Activated CD4-positive, alpha-beta T cell treated with anti-CD3 and anti-CD28 coated beads, Interleukin-2, amount 50 U/mL, for 48 hours (primary cell): Measurements from ENCODE around the gene RNF215.

Experiments
- DNase-seq, 2 experiments: peaks; one replicate each; pipeline ENCODE4 v3.0.0-alpha.2; 2020

The RNF215 gene

DNA sequence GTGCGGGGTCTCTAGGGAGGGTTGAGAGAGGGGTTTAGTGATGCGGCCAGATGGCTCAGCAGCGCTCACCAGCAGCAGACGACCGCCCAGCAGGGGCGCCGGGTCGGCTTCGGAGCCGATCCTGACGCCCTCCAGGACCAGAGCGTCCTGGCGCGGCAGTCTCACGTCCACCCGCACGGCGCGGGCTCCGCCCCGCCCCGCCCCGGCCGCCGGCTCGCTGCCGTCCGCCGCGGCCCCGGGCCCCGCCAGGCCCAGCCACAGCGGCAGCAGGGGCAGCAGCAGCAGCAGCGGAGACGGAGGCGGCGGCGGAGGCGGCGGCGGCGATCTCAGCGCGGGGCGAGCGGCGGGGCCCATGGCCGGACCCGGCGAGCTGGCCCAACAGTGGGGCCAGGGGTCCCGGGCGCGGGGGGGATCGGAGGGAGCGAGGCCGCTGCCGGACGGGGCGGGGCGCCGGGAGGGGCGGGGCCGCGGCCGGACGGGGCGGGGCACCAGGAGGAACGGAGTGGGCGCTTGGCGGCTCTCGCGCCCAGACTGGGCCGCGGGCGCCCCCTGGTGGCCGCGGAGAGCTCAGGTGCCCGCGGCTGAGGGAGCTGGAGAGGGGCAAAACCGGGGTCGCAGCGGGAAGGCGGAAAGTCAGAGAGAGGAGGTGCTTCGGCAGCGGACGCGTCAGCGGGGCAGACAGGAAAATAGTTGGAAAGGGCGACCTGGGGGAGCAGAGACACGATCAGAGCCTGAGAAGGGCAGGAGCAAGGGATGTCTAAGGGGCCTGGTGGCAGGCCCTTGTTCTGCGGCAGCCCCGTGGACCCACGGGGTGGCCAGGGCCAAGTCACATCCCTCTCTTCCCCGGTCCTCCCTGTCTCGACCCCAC lies at the start of gene RNF215:
RNF215 (minus strand) TSS at position 452 of the 868 bp plus-strand sequence; CDS start at position 354, 98 bp downstream.
- DNase-seq, result peak; percentile 78 to 82

- DNase-seq, result no peak
Measured at GRCh38 chr22:30436196-30436595, 49.0 kb upstream of the RNF215 start.

GRCh38 chr22:30435674-30436126 lies 48.5 kb upstream of the RNF215 start:
- peak; percentile 64 to 72 for DNase-seq

DNA sequence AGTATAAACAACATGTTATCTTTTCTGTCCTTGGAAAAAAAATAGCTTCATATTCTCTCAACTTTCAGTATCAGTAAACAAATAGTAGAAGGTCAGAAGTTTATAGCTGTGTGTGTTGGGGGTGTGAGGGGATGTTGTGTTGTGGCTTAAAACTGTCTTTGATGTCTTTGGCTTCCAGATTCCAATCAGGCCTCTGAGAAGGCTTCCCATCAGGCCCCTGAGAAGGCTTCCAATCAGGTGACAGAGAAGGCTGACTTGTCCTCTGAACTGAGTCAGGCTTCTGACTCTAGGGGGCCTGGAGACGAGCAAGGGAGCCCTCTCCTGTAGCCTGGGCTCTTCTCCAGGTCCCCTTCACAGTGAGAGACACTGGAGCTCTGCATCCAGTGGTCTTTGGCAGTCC lies 47.6 kb upstream of the RNF215 start:
- DNase-seq, result no peak

DNA sequence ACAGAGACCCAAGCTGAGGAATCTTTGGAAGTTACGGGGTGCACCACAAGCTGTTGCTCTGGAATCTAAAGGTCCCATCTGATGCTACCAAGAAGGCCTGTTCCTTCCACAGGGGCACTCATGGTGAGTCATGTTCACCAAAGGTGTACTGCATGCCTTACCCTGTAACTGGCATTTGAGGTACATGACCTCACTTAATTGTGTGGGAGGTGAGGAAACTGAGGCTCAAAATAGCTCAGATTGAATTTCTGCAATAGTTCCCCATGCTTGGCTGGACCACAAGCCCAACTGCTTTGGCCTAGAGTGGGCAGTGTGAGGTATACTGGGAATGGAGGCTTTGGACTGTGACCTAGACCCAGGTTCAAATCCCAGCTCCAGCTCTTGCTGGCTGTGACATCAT lies 46.6 kb upstream of the RNF215 start:
- no peak for DNase-seq

DNA sequence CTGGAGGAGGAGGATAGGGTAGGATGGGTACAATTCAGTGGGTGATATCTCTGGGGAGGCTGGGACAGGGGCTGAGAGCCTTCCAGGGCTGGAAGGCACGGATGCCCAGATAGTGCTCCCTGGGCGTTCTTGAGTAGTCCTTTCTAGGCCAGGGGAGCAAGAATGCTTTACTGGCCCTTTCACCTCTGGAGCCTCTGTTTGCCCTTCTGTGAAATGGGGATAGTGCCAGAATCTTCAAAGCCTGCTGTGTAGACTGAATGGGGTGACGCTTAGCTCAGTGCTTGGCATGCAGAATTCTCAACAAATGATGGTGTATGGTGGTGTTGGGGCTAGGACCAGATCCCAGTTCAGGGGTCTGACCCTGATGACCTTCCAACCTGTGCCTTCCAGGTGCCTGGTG lies 46.0 kb upstream of the RNF215 start:
- no peak for DNase-seq

DNA sequence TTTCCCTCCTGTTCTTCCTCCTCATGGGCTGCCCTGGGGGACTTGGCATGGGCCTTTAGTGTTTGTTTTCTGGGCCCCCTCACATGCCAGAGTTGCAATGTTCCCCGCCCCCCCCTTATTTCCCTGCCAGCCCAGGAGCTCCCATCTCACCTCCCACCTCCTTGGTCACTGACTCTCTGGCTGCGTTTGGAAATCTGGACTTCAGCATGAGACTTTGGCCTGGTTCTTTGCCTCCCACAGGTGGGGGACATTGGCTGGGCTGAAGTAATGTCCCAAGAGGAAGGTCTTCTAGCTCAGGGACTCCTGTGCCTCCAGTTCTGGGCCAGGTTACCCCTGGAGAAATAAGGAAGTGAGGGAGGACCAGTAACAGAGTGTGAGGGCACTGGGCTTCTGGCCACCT lies 45.3 kb upstream of the RNF215 start:
- no peak for DNase-seq

GRCh38 chr22:30432096-30432495 lies 44.9 kb upstream of the RNF215 start:
- DNase-seq, result no peak

- no peak for DNase-seq
Measured at GRCh38 chr22:30430933-30431332, 43.7 kb upstream of the RNF215 start.

- DNase-seq, result no peak
Measured at GRCh38 chr22:30429887-30430286, 42.7 kb upstream of the RNF215 start.

- no peak for DNase-seq
Measured at GRCh38 chr22:30427871-30428270, 40.7 kb upstream of the RNF215 start.

- peak; percentile 95 to 97 for DNase-seq
Measured at GRCh38 chr22:30426388-30427353, 39.5 kb upstream of the RNF215 start.

DNA sequence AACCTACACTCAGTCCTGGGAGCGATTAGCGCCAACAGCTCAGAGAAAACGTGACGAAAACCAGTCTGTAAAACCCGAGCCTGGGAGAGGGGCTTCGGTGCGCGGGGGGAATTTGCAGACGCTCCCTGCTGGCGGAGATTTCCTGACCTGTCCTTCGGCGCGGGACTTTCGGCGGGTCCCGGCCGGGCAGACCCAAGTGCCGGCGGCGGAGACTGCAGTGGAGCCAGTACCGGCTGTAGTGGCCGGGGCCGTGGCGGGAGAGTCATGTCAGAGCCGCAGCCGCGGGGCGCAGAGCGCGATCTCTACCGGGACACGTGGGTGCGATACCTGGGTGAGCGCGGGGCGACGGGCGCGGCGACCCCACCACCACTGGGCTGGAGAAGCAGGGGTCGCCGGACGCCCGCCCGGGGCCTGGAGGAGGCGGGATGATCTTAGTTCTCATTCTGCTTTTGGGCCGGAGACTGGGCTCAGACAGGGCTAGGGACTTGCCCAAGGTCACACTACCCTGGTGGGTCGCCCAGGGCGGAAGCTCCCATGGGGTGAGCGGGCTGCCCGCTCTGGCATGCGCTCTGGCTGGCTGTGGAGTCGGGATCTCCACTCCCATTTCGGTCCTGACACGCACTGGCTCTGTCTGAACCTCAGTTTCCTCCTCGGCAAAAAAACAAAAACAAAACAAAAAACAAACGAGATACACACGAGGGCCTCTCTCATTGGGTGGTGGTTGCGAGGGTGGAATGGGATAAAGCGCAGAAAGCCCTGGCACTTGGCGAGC lies 38.6 kb upstream of the RNF215 start, which contains the start of gene MTFP1:
MTFP1 (plus strand) TSS at position 153 of the 772 bp plus-strand sequence; CDS start at position 265, 112 bp downstream.
- DNase-seq, result peak; percentile 57 to 64

GRCh38 chr22:30425327-30425615 lies 38.1 kb upstream of the RNF215 start:
- no peak for DNase-seq

DNA sequence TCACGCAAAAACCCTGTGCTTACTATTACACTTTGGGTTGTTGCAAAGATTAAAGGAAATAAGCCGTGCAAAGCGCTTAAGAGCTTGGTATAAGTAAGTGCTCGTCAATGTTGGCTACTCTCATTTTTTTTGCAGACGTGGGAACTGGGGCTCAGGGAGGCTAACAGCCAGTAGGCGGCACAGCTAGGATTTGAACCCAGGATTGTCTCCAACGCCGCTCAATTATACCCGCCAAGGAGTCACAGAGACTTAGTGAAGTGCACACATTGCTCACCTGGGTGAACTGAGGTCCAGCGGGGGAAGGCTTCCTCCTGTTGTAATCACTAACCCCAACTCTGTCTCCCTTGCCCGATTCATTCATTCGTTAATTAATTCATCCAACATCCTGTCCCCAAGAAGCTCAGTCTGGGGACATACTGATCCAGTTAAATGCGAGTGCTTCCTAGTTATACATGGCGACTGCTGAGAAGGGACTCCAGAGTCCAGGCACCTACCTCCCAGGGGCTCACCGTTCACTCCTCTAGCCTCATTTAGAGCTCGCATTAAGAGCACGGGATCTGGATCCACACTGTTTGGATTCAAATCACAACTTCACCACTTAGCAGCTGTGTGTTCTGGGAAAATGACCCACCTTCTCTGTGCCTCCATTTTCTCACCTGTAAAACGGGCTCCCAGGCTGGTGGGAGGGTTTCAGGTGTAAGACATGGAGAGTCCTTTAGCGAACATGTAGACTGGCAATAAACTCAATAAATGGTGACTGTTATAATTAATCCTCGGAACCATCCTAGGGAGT lies 37.5 kb upstream of the RNF215 start:
- DNase-seq, result peak in 1 of 2 experiments; percentile 46

DNA sequence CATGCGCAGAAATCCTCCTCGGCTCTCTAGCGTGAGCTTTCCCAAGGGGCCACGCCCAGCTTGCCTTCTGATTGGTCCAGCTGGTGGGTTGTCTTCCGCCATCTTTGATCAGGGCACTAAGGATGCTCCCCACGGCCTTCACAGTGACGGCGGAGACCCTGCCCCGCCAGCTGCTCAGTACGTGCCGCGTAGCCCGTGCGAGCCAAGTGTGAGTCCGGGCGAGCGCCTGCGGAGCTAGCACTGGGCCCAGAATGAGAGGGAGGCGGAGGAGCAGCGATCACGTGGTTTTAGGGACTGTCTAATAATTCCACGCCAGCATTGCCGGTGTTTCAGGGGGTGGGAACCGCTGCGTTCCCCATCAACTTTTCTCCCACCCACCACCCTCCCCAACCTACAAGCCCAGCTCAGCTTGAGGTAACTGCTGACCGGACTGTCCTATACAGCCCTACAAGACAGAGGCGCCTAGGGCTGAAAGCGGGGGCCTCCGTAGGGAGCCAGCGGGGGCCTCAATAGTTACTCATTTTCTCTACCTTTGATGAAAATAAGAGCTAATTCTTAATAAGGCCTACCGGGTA lies 36.8 kb upstream of the RNF215 start:
- peak; percentile 98 to 99 for DNase-seq

DNA sequence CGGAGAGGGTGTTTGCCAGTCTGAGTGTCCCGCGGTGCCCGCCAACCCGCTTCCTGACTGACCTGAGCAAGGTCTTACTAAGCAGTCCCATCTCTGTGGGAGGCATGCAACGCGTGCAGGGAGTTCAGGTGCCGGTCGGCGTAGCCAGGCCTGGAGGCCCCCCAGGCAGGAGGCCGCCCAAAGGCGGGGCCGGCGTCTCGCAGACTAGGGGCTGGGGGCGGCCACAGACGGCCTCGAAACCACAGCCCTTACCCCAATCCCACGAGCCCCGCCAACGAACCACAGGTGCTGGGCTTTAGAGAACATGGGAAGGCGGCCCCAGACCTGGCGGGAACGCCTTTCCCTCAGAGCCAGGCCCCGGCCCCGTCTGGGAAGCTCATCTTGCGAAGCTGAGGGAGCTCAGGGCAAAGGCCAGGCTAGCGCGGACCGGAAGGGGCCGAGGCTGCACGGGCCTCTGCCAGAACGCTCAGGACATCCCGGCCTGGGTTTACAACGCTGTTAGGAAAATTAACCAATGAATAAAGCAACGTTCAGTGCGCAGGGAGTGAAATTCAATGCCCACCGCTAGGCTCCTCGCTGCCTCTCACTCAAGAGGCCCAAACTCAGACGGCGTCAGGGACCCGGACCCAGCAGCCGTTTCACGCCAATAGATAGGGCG lies 36.2 kb upstream of the RNF215 start:
- peak; percentile 76 to 82 for DNase-seq

DNA sequence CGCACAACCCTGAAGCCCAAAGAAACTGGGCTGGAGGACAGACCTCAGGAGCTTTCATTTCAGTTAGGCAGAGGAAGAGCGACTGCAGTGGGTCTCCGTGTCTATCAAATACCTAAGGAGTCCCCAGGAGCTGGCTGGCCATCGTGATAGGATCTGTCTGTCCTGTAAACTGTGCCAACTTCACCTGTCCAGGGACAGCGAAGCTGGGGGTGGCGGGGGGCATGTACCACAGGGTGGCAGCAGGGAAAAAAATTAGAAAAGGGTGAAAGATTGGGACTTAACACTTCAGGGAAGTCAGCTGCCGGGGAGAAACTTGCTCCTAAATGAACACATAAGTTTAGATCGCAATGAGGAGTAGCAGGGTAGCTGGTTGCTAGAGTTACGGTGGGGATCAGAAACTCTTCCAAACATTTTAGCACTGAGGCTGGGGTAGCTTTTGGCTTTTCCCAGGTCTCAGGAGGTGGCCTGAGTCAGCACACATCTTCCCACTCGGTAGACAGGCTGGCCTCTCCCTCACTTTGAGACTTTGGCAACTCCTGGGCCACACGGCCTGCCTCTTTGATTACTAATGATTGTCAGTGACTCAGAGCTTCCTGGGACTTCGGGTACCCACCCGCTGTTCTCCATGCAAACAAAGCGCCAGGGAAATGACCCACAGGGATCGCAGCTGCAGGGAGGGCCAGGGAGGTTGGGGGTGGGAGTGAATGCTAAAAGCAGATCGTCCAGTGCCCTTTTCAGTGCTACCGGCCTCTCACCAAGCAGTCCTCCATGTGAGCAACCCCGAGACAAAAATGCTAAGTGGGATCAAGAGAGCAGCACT lies 35.5 kb upstream of the RNF215 start:
- peak; percentile 59 to 71 for DNase-seq

DNA sequence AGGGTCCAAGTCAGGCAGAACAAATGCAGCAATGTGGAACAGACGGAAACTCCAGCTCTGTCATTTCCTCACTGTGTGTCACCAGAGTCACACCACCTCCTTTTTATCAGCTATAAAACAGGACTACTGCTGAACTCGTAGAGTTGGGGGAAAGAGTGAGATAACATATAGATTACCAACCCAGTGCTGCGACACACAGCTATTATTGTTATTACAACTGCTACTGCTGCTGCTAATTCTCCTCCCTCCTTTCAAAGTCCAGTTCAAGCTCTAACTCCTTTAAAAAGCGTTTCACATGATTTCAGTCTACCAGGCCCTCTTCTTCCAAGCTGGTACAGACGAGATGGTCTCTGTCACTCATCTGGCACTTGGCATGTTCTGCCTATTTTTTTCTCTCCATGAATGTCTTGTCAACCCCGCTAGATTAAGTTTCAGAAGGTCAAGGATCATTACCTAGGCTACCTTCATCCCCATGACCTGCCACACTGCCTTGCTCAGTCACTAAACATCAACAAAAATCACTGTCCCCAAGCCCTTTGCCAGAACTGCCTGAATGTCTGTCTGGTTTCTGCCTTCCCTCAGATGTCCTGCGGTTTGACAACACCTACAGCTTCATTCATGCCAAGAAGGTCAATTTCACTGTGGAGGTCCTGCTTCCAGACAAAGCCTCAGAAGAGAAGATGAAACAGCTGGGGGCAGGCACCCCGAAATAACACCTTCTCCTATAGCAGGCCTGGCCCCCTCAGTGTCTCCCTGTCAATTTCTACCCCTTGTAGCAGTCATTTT lies 34.7 kb upstream of the RNF215 start:
- DNase-seq, result peak in 1 of 2 experiments; percentile 21
